HEK293 (cell line): ENCODE results near the gene ALG6.

ENCODE experiments used
- CTCF ChIA-PET: fragments of 350-600 bp; formaldehyde crosslinking; extraction: SDS; loops from one replicate; lab custom pipeline; 2021; ENCODE audit warnings: antibody characterized with exemption; lab: Yijun Ruan, JAX
- POLR2A ChIA-PET: fragments of 300-600 bp; formaldehyde crosslinking; extraction: SDS; loops from one replicate; lab custom pipeline; 2020; ENCODE audit warnings: antibody characterized with exemption, inconsistent platforms; lab: Yijun Ruan, JAX
- H3K27ac ChIP-seq: fragments of 200-500 bp; sonication (Bioruptor generic); 2 replicates; pipeline ENCODE4 v1.5.1; 2014; ENCODE audit warnings: low read depth, low read length, control low read depth, inconsistent platforms; ENCODE audit errors: extremely low read depth
- H3K36me3 ChIP-seq, 2 experiments: fragments of 200-500 bp in 1 of 2; sonication (Bioruptor generic) in 1 of 2; 1 replicate in 1 of 2; 2 replicates in 1 of 2; pipeline ENCODE4 v1.5.1; 2014 to 2017; ENCODE audit warnings: inconsistent platforms in 2 of 2, low read length in 2 of 2; ENCODE audit not compliant: control insufficient read depth in 2 of 2, insufficient read depth in 1 of 2
- H3K4me1 ChIP-seq: fragments of 200-500 bp; sonication (Bioruptor generic); 2 replicates; pipeline ENCODE4 v1.5.1; 2014; ENCODE audit warnings: mild to moderate bottlenecking, low read length, inconsistent platforms; ENCODE audit not compliant: control insufficient read depth, insufficient read depth
- H3K4me3 ChIP-seq: 2 replicates; pipeline ENCODE4 v1.5.1; 2011; ENCODE audit warnings: low read depth, mild to moderate bottlenecking, control low read depth, low read length, moderate library complexity
- H3K9me3 ChIP-seq: fragments of 200-500 bp; sonication (Bioruptor generic); 2 replicates; pipeline ENCODE4 v1.5.1; 2014; ENCODE audit warnings: low read depth, low read length, inconsistent platforms; ENCODE audit not compliant: control insufficient read depth, insufficient read depth
- ATF2 ChIP-seq: fragments of 450-650 bp; formaldehyde crosslinking; IDR thresholded peaks from 2 replicates; pipeline ENCODE4 v1.5.1; 2016; ENCODE audit warnings: missing biosample characterization, missing genetic modification characterization, low read depth
- CTCF ChIP-seq: fragments of 450-650 bp; formaldehyde crosslinking; IDR thresholded peaks from 2 replicates; pipeline ENCODE4 v1.5.1; 2016; ENCODE audit warnings: missing biosample characterization, missing genetic modification characterization
- KLF8 ChIP-seq: fragments of 450-650 bp; formaldehyde crosslinking; IDR thresholded peaks from 2 replicates; pipeline ENCODE4 v1.5.1; 2016; ENCODE audit warnings: missing biosample characterization, missing genetic modification characterization
- ZBTB11 ChIP-seq: fragments of 450-650 bp; formaldehyde crosslinking; conservative IDR thresholded peaks from 2 replicates; pipeline ENCODE4 v1.5.1; 2016; ENCODE audit warnings: low read depth, missing biosample characterization, missing genetic modification characterization
- ZBTB17 ChIP-seq: fragments of 450-650 bp; formaldehyde crosslinking; IDR thresholded peaks from 2 replicates; pipeline ENCODE4 v1.5.1; 2016; ENCODE audit warnings: missing biosample characterization, missing genetic modification characterization
- ZBTB26 ChIP-seq: fragments of 450-650 bp; formaldehyde crosslinking; optimal IDR thresholded peaks from 2 replicates; pipeline ENCODE3; 2016; ENCODE audit warnings: missing biosample characterization, mild to moderate bottlenecking, missing genetic modification characterization
- ZBTB7A ChIP-seq: fragments of 450-650 bp; formaldehyde crosslinking; IDR thresholded peaks from 2 replicates; pipeline ENCODE4 v1.5.1; 2016; ENCODE audit warnings: low read depth, missing biosample characterization, missing genetic modification characterization
- ZNF121 ChIP-seq: fragments of 450-650 bp; formaldehyde crosslinking; IDR thresholded peaks from 2 replicates; pipeline ENCODE4 v1.5.1; 2016; ENCODE audit warnings: missing biosample characterization, missing genetic modification characterization
- ZNF19 ChIP-seq: fragments of 450-650 bp; formaldehyde crosslinking; IDR thresholded peaks from 2 replicates; pipeline ENCODE4; 2016; ENCODE audit warnings: missing biosample characterization, missing genetic modification characterization, low read depth
- ZNF311 ChIP-seq: fragments of 450-650 bp; formaldehyde crosslinking; IDR thresholded peaks from 2 replicates; pipeline ENCODE4 v1.5.1; 2017; ENCODE audit warnings: missing biosample characterization, missing genetic modification characterization, borderline replicate concordance
- ZNF341 ChIP-seq: fragments of 450-650 bp; formaldehyde crosslinking; IDR thresholded peaks from 2 replicates; pipeline ENCODE4; 2016; ENCODE audit warnings: low read depth, missing biosample characterization, missing genetic modification characterization
- ZNF391 ChIP-seq: fragments of 450-650 bp; formaldehyde crosslinking; IDR thresholded peaks from 2 replicates; pipeline ENCODE4 v1.5.1; 2016; ENCODE audit warnings: low read depth, missing biosample characterization, missing genetic modification characterization, borderline replicate concordance
- ZNF394 ChIP-seq: fragments of 450-650 bp; formaldehyde crosslinking; IDR thresholded peaks from 2 replicates; pipeline ENCODE4 v1.5.1; 2016; ENCODE audit warnings: missing biosample characterization, missing genetic modification characterization, mild to moderate bottlenecking, moderate library complexity, borderline replicate concordance
- ZNF488 ChIP-seq: fragments of 450-650 bp; formaldehyde crosslinking; IDR thresholded peaks from 2 replicates; pipeline ENCODE4 v1.5.1; 2016; ENCODE audit warnings: missing biosample characterization, missing genetic modification characterization
- ZNF600 ChIP-seq: fragments of 450-650 bp; formaldehyde crosslinking; IDR thresholded peaks from 2 replicates; pipeline ENCODE4 v1.5.1; 2016; ENCODE audit warnings: missing biosample characterization, missing genetic modification characterization
- ZNF660 ChIP-seq: fragments of 450-650 bp; IDR thresholded peaks from 2 replicates; pipeline ENCODE4 v1.5.1; 2018; ENCODE audit warnings: missing biosample characterization, mild to moderate bottlenecking, missing genetic modification characterization
- ZNF768 ChIP-seq: fragments of 450-650 bp; formaldehyde crosslinking; IDR thresholded peaks from 2 replicates; pipeline ENCODE4 v1.5.1; 2018; ENCODE audit warnings: missing biosample characterization, mild to moderate bottlenecking, missing genetic modification characterization
- ZNF777 ChIP-seq: fragments of 450-650 bp; formaldehyde crosslinking; IDR thresholded peaks from 2 replicates; pipeline ENCODE4 v1.5.1; 2017; ENCODE audit warnings: missing biosample characterization, missing genetic modification characterization, borderline replicate concordance
- ZNF830 ChIP-seq: fragments of 450-650 bp; IDR thresholded peaks from 2 replicates; pipeline ENCODE4 v1.5.0; 2018; ENCODE audit warnings: missing biosample characterization, missing genetic modification characterization, low read depth, mild to moderate bottlenecking, moderate library complexity
- ZSCAN30 ChIP-seq: fragments of 450-650 bp; IDR thresholded peaks from 2 replicates; pipeline ENCODE4 v1.5.1; 2018; ENCODE audit warnings: missing biosample characterization, mild to moderate bottlenecking, missing genetic modification characterization, moderate library complexity
- ZSCAN5A ChIP-seq: fragments of 450-650 bp; formaldehyde crosslinking; IDR thresholded peaks from 2 replicates; pipeline ENCODE4 v1.5.1; 2016; ENCODE audit warnings: missing biosample characterization, missing genetic modification characterization

Gene ALG6

GRCh38 chr1:63322114-63322943, 45.1 kb upstream of the ALG6 start, which contains the start of gene FOXD3 (continued):
- TF ChIP-seq ZSCAN5A (tag by site-specific recombination): 0 out of 2 replicates have a peak, but pooled peaks have one; percentile 9
- no peak for TF ChIP-seq ZNF488 (tag by site-specific recombination)
- TF ChIP-seq ZNF768 (tag by site-specific recombination): no peak
- 0 out of 2 replicates have a peak, but pooled peaks have one; percentile 7 for TF ChIP-seq ZNF121

- peak overlapping the region; percentile 83 for H3K27ac ChIP-seq
- H3K4me3 ChIP-seq: peak overlapping the region; percentile 47
- H3K36me3 ChIP-seq: no peaks in the 10 kb centered on the region
- H3K4me1 ChIP-seq: peaks cover 6% of the 10 kb centered on the region
- CTCF ChIA-PET: interaction anchor here (0.6 to 0.7 kb wide), 2 partner anchors 217 to 322 kb away, joined by 3 read pairs; no protein-coding TSS in a partner anchor
- no peaks in the 10 kb centered on the region for H3K9me3 ChIP-seq
- POLR2A ChIA-PET: interaction anchor here (0.6 to 1.3 kb wide), 6 partner anchors 8 to 200 kb away, joined by 3 to 5 read pairs (median 4); partner anchors contain the start of genes ALG6 and EFCAB7
- TF ChIP-seq KLF8 (tag by site-specific recombination): 0 out of 2 replicates have a peak, but pooled peaks have one; percentile 29
- peak; percentile 31; the same call in 1 of the 2 replicates for TF ChIP-seq ZBTB17 (tag by site-specific recombination)
- TF ChIP-seq ZNF311 (tag by site-specific recombination): no peak
- TF ChIP-seq ZNF600 (tag by site-specific recombination): peak; percentile 80
- peak; percentile 57; the same call in 1 of the 2 replicates for TF ChIP-seq ZNF394
- TF ChIP-seq ZBTB11 (tag by site-specific recombination): peak; percentile 91
- TF ChIP-seq ZNF830 (tag by site-specific recombination): no peak
- peak; percentile 94 for TF ChIP-seq ZNF341 (tag by site-specific recombination)
- no peak for TF ChIP-seq ZNF391 (tag by site-specific recombination)
- no peak for TF ChIP-seq ATF2 (tag by site-specific recombination)
- TF ChIP-seq CTCF: peak; percentile 36; the same call in 1 of the 2 replicates
- no peak for TF ChIP-seq ZNF19 (tag by site-specific recombination)
- 0 out of 2 replicates have a peak, but pooled peaks have one; percentile 18 for TF ChIP-seq ZNF660
- no peak for TF ChIP-seq ZSCAN30 (tag by site-specific recombination)
- peak; percentile 87 for TF ChIP-seq ZNF777
- peak; percentile 55 for TF ChIP-seq ZBTB7A
- TF ChIP-seq ZBTB26 (tag by site-specific recombination): peak; percentile 63
Observed at GRCh38 chr1:63322944-63323864, 44.2 kb upstream of the ALG6 start.
